NCI-H526 (cell line): ENCODE data around the gene PRRG3.
"Not testable (repeated sequence)": the region's sequence is repeated elsewhere in the genome, so short reads cannot be mapped to it uniquely, and the experiment has no call there.

Source experiments
- DNase-seq, 2 experiments: peaks; one replicate each; lab custom pipeline; 2025; lab: John Stamatoyannopoulos, UW

Gene PRRG3

DNA sequence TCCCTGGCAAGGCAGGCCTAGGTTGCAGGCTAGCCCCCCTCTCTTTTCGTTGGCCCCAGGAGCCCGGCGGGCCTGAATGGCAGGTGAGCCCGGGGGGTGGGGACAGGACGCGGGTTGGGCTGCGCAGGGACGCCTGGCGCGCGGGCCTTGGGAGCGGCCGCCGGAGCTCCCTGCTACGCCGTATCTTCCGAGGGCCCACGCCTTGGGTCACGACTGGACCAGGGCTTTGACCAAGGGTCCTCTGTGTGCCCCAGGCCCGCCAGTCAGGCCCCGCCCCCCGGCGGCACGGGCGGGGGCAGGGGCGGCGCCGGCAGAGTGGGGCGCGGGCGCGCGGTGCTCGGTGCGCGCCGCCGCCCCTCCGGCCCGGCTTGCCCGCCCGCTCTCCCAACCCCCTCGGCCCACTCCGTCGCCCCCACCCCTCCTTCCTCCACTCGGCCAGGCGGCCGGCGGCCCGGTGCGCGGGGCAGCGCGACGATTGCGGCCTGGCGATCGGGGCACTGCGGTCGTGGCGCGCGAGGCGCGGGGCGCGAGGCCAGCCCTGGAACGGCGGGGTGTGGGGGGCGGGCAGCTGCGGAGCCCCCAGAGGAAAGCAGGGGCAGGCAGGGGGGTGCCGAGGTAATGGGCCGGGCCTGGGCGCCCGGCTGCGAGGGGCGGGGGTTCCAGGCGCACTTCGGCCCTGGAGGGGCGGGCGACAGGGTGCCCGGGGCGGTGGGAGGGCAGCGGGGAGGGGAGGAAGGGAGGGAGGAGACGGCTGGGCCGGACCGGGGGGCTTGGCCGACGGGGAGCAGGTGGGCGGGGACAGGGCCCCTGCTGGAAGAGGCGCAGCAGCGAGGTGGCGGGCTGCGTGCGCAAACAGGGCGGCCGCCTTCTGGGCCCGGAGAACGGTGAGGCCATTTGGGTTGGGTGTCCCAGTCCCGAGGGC, at the start of gene PRRG3:
PRRG3 (plus strand) TSS at position 798 of the 922 bp plus-strand sequence. CDS start 3,357 bp downstream, outside the sequence.
- DNase-seq: no peak

DNA sequence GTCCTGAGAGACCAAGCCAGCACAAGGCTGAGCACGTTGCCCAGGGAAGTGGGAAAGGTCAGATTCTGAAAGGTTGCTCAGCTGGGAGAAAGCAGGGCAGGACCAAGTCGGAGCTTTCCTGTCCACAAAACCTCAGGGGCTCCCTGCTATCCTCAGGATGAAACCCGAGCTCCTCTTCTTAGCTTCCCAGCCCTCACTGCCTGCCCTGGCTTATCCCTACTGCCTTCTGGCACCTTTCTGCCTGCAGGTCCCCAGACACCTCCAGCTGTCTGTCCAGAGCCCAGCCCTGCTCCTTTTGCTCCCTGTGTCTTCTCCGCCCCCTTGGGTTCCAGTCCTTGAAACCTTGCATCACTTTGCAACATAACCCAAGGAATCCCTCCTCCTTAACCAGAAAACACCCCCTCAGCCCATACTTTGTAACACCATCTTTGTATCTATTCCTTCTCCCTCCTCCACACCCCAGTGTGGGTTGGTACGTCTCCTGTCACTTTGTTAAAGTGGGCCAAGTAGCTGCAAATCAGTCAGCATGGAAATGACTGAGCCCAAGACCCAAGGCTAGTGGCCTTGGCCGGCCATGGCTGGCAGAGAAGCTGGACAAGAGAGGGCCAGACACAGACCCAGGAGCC, 20.0 kb upstream of the PRRG3 start:
- no peak for DNase-seq

DNA sequence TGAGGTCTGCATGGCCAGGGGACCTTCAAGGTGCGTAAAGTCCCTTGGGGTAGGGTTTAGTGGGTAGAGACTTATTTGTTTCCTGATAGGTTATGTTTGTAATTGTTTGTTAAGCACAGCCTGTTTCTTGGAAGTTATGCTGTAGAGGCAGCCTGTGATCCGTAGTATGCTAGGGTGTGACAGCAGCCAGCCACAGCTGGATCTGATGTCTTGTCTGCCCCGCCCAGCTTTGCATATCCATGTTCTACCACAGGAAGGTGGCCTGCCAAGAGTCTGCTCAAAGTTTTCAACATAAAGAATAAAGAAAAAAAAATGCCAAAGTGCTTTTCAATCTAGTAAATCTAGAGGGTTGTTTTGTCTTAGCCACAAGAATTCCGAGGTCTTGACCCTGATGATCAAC, 19.1 kb upstream of the PRRG3 start:
- DNase-seq: no peak

DNA sequence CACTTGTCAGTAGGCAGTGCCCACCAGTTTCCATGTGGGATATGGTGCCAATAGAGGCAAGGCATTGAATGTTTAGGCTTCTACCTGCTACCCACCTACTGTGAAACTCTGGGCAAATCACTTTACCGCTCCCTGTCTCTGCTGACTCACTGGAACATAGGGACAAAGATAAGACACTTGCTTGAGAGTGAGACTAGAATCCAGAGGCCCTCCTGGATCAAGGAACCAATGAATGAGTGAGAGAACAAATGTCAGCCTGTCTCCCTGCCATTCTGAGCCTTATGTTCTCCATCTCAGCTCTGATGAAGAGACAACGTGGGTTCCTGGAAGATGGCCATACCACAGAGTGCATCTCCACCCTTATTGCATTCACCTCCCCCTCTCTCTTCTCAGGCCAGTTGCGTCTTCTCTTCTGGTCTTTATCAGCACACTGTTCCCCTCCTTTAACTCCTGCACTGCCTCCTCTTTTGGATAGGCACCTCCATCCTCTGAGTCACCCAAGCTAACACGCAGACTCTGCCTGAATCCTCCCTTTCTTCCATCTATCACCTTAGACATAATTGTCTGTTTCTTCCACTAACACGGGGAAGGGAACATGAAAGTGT, 15.4 kb upstream of the PRRG3 start:
- DNase-seq: no peak

GRCh38 chrX:151680805-151681204, 14.5 kb upstream of the PRRG3 start:
- peak in 1 of 2 experiments; percentile 56 for DNase-seq

DNA sequence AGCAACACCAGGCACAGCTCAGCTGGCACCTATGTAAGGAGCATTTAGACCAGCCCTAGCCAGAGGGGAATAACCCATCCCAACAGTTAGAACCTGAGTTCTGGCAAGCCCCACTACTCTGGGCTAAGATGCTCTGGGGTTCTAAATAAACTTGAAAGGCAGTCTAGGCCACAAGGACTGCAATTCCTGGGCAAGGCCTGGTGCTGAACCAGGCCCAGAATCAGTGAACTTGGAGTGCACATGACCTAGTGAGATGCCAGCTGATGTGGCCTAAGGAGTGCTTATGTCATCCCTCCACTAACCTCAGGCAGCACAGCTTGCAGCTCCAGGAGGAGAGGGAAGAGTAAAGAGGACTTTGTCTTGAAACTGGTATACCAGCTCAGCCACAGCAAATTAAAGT, 7.6 kb upstream of the PRRG3 start:
- DNase-seq: no peak

- DNase-seq: no peak
Observed at GRCh38 chrX:151688695-151689094, 6.6 kb upstream of the PRRG3 start.

GRCh38 chrX:151692825-151693224, 2.4 kb upstream of the PRRG3 start:
- no peak for DNase-seq

GRCh38 chrX:151694121-151694520, 1.1 kb upstream of the PRRG3 start:
- no peak for DNase-seq

DNA sequence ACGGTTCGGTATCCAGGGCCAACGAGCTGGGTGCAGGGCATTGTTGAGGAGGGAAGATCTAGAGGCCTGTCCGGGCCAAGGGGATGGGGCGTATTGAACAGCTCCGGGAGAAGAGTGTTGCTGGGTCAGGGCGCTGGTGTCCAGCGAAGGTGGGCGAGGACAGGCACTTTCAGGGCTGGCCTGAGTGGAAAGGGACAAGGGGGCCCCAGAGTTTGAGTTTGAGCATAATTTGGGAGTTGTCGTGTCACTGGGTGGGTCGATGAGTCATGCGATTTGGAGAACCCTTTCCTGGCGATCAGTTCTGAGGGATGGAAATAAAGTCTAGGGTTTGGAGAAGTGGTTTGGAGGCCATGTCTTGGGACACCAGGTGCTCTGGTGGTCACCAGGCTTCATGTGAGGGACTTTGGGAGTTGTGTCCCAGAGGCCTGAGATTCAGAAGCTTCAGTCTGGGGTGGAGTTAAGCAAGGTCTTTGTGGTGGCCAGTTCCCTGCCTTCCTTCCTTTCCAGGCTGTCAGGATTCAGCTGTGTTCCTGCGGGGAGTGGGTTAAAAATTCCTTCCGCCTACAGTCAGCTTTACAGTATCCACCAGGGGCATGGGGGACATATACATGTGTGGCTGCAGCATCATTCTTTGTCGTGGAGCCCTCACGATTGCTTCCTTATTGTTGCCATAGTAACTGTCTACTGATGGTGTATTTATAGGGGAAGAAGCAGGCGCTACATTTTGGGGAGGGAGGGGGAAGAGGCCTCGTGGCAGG, 504 bp downstream of the PRRG3 start:
- no peak for DNase-seq

DNA sequence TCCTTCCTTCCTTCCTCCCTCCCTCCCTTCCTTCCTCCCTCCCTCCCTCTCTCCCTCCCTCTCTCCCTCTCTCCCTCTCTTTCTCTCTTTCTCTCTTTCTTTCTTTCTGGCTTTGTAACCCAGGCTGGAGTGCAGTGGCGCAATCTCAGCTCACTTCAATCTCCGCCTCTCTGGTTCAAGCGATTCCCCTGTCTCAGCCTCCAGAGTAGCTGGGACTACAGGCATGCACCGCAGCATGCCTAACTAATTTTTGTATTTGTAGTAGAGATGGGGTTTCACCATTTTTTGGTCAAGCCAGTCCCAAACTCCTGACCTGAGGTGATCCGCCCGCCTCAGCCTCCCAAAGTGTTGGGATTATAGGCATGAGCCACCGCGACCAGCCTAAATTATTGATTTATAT, 1.8 kb downstream of the PRRG3 start:
- DNase-seq: not testable (repeated sequence)

DNA sequence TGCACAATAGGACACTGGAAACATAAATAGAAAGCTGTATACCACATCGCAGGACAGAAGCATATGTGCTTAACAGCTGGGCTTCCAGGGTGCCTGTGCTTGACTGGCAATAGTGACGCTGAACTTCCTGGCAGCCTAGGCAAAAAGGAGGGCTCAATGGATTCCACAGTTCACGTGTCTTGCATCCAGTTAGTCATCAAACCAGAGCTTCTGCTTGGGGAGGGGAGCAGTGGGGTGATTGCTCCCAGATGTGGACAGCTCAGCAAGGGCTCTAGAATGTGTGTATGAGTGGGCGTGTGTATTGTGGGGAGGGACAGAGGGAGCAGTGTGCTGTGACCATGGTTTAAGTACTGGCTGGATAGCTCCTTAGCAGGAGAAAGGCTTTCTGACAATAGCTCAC, 2.3 kb downstream of the PRRG3 start:
- no peak for DNase-seq

GRCh38 chrX:151698485-151698884, 3.2 kb downstream of the PRRG3 start:
- no peak for DNase-seq

GRCh38 chrX:151699746-151700145, 4.5 kb downstream of the PRRG3 start:
- no peak for DNase-seq

DNA sequence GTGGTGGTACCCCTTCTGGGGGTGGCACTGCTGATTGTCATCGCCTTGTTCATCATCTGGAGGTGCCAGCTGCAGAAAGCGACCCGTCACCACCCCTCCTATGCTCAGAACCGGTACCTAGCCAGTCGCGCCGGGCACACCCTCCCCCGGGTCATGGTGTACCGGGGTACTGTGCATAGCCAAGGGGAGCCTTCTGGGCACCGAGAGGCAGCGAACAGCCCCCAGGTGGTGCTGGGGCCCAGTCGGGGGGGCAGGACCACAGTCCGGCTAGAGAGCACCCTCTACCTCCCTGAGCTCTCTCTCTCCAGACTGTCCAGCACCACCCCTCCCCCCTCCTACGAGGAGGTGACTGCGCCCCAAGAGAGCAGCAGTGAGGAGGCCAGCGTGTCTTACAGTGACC, 5.3 kb downstream of the PRRG3 start:
- no peak for DNase-seq

DNA sequence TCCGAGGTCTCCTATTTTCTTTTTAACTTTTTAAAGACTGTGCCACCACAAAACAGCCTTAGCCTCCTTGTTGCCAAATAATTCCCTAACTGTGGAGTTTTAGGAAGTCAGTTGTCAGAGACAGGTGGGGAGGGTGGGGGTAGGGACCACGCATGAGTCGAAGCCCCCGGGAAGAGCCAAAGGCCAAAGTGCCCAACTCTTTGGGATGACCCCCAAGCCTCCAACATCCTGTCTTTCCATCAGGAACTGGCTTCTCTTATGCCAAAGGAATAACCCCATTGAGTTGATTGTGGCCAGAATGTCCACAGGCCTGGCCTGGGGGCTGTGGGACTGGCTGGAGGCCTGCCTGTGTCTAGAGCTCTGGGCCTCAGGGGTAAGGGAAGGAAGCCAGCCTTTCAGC, 5.8 kb downstream of the PRRG3 start:
- DNase-seq: no peak

DNA sequence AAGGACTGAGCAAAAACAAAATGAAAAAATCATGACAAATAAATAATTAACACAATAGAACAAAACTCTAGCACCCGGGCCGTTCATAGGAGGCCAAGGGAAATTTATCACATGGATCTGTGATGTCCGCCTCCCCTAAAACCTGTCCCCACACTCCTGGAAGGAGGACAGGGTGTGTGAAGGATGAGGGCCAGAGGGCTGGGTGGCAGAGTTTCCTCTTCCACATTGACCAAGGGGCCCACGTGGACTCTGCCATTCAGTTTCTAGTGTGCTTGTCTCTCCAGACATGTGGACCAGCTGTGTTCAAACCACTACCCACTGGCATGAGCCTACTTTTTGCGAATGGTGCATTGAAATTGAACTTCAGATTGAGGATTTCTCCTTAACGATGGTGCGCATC, 6.3 kb downstream of the PRRG3 start:
- DNase-seq: no peak

DNA sequence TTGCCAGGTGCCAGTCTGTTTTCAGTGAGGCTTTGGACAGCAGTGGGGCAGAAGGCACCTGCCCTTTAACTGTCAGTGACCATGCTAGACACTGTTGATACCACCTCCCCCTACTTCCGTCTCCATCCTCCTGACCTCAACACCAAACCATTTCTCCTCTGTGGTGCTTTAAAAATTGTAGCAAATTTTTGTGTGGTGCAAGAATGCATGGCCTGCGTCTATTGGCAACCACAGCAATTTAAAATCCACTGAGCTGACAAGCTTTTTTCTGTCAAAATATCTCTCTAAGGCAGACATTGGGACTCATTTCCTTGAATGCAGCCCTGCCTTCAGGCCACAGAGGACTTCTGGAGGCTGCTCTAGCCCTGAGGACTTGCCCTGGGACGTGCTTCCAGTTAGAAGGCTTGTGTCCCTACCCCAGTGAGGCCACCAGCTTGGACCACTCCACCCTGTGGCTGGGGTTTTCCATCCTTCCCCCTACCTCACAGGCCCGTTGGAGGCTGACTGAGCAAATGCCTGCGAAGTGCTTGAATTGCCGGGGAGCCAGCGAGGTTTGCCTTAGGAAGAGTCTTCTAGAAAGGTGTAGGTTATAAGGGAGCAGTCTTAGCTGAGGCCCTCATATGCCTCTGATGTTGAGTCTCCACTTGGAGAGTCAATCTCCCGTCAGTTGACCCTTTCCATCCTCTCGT, 6.9 kb downstream of the PRRG3 start:
- DNase-seq: no peak

GRCh38 chrX:151702741-151703340, 7.6 kb downstream of the PRRG3 start:
- DNase-seq: no peak

- no peak for DNase-seq
Observed at GRCh38 chrX:151703487-151703886, 8.2 kb downstream of the PRRG3 start.

DNA sequence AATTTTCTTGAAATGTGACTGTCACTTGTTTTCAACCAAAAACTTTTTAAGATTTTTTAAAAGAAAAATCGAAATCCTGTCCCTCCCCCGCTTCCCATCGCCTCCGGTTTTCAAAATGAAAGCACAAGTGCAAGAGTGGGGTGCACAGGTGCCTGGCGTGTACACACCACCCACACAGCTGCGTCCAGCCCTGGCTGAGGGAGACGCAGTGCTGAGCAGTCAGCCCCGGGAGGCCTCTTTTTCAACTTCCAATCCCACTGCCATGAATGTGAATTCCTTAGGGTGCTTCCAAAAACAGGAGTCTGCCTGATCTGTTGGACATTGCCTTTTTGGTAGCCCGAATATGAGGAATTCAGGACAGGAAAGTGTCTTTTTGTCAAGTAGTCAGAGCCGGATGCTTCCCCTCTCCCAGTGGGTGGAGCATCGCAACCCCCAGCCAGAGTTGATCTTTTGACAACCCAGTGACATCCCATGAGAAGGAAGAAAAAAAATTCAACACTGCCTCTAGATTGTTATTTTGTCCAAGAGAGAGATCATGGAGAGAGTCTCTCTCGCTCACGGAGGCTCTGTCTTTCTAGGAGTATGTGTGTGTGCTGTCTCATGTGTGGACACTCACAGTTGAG, 8.9 kb downstream of the PRRG3 start:
- no peak for DNase-seq
